Ascending aorta (tissue), 2 donors: Measurements from ENCODE around the gene PRDX4. TPM values are rescaled to one million over a fixed set of nuclear protein-coding genes. Genes with fewer than 3 reads are reported as not detected.

ENCODE experiments used
- DNase-seq, 2 donors: peaks; one replicate each; pipeline ENCODE4 v3.0.0-alpha.2; 2019; ENCODE audit warnings: low spot score in 2 of 2
- H3K27ac ChIP-seq, 2 donors: fragments of 200-600 bp; sonication (generic); one replicate each; pipeline ENCODE4 v1.5.1; 2016 to 2017; ENCODE audit warnings: mild to moderate bottlenecking in 1 of 2
- H3K27me3 ChIP-seq: fragments of 200-600 bp; sonication (generic); one replicate; pipeline ENCODE4 v1.5.1; 2017
- H3K36me3 ChIP-seq, 2 donors: fragments of 200-600 bp; sonication (generic); one replicate each; pipeline ENCODE4 v1.5.1; 2016
- H3K4me1 ChIP-seq, 2 donors: fragments of 200-600 bp; sonication (generic); one replicate each; pipeline ENCODE4 v1.5.1; 2016 to 2017; ENCODE audit warnings: mild to moderate bottlenecking in 1 of 2
- H3K4me3 ChIP-seq, 2 donors: fragments of 200-600 bp; sonication (generic); one replicate each; pipeline ENCODE4 v1.5.1; 2016 to 2017; ENCODE audit warnings: mild to moderate bottlenecking in 1 of 2
- H3K9me3 ChIP-seq, 2 donors: fragments of 200-600 bp; sonication (generic); one replicate each; pipeline ENCODE4 v1.5.1; 2016
- intact Hi-C: fragments of 100-400 bp; cut with DNase I; formaldehyde crosslinking; loops from one replicate; pipeline ENCODE4 v1.15.1; 2023
- total RNA-seq: library from RNA; depleted of rRNA; stranded (reverse); fragments of >200 nt; gene quantifications from one replicate; pipeline ENCODE4 v1.1.0, GENCODE V29; 2016
- TF ChIP-seq, protein P1 (sequence below), 3 experiments: fragments of 200-600 bp in 2 of 3; fragments of 450-650 bp in 1 of 3; sonication (generic) in 2 of 3; IDR thresholded peaks; one replicate each; pipeline ENCODE4 v1.5.1; 2016 to 2019; ENCODE audit warnings: antibody characterized with exemption in 3 of 3, mild to moderate bottlenecking in 1 of 3, moderate library complexity in 1 of 3

The PRDX4 gene
- total RNA-seq, 1 donor from 2014 or later = 112 TPM

DNA sequence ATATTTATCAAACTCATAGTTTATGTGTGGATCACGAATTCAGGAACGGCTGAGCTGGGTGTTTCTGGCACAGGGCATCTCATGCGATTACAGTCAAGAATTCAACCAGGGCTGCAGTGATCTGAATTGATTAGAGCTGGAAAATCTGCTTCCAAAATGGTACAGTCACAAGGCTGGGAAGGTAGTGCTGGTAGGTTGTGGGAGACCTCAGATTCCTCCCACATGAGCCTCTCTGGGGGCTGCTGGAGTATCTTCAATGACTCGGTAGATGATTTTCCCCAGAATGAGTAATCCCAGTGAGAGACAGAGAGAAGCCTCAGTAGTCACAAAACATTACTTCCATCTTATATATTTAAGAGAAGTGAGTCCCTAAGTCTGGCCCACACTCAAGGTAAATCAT lies 36.2 kb upstream of the PRDX4 start:
- DNase-seq = no peak
- H3K27me3 ChIP-seq = no peaks in the 10 kb centered on the region
- H3K36me3 ChIP-seq = no peaks in the 10 kb centered on the region
- H3K4me1 ChIP-seq = no peaks in the 10 kb centered on the region
- H3K4me3 ChIP-seq = no peak overlapping the region
- TF ChIP-seq, protein P1, sequence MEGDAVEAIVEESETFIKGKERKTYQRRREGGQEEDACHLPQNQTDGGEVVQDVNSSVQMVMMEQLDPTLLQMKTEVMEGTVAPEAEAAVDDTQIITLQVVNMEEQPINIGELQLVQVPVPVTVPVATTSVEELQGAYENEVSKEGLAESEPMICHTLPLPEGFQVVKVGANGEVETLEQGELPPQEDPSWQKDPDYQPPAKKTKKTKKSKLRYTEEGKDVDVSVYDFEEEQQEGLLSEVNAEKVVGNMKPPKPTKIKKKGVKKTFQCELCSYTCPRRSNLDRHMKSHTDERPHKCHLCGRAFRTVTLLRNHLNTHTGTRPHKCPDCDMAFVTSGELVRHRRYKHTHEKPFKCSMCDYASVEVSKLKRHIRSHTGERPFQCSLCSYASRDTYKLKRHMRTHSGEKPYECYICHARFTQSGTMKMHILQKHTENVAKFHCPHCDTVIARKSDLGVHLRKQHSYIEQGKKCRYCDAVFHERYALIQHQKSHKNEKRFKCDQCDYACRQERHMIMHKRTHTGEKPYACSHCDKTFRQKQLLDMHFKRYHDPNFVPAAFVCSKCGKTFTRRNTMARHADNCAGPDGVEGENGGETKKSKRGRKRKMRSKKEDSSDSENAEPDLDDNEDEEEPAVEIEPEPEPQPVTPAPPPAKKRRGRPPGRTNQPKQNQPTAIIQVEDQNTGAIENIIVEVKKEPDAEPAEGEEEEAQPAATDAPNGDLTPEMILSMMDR (IDR thresholded peaks at IDR 0.05) = no peak
- no peak overlapping the region for H3K27ac ChIP-seq
- intact Hi-C loops = no loop called here
- no peaks in the 10 kb centered on the region for H3K9me3 ChIP-seq

DNA sequence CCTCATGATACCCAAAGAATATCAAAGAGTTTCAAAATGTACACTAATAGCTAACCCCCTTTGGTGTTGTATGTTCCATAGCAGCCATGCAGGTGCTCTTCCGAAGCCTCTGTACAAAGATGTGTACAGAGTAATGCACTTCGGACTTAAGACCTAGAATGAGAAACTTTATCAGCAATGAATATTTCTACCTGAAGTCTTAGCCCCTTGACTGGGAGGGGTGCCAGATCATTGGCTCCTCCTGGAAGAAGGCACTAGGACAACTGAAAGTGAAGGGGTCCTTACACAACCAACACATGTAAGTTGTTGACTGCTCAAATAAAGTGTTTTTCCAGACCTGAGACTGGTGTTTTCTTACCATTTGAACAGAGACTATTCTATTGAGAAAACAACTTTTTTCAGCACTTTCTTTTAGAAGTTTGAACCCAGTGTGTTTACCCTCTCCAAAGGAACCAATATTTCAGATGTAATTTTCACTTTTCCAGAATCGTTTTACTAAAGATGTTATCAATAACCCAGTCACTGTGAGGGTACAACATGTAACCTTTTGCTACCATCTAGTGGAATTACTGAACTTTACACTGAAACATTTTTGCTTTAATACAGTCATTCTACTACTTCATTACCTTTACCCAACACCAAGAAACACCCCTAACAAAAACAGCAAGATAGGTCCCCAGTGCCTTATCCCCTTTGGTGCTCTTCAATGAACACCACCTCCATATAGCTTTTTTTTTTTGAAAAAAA lies 33.3 kb upstream of the PRDX4 start:
- TF ChIP-seq, protein P1 (IDR thresholded peaks at IDR 0.05) = no peak
- H3K27ac ChIP-seq = no peak overlapping the region
- DNase-seq = no peak
- no peaks in the 10 kb centered on the region for H3K27me3 ChIP-seq
- intact Hi-C loops = no loop called here
- no peak overlapping the region for H3K4me3 ChIP-seq
- no peaks in the 10 kb centered on the region for H3K9me3 ChIP-seq
- H3K4me1 ChIP-seq = no peaks in the 10 kb centered on the region
- no peaks in the 10 kb centered on the region for H3K36me3 ChIP-seq

DNA sequence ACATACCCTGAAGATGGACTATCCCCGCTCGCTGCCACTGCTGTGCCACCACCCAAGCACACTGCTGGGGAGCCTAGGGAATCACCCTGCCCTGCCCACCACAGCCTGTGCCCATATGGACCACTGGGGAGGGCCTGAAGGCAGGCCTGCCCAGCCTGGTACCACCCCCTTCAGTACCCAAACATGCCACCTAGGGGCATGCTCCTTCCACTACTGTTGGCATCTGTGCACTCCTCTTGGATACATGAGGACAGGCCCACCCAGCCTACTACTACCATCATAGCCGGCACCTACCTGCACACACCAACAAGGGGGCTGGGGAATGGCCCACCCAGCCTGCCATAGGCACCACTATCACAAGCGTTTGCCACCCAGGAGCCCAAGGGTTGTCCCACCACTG lies 30.1 kb upstream of the PRDX4 start:
- TF ChIP-seq, protein P1 (IDR thresholded peaks at IDR 0.05) = no peak
- Histone ChIP-seq H3K36me3 (no peaks in the 10 kb centered on the region), H3K27ac (no peak overlapping the region), H3K27me3 (no peaks in the 10 kb centered on the region), H3K9me3 (peaks cover 0 to 11% of the 10 kb centered on the region in 2 donors), H3K4me3 (no peak overlapping the region), H3K4me1 (no peaks in the 10 kb centered on the region)
- no peak for DNase-seq
- intact Hi-C loops = no loop called here

DNA sequence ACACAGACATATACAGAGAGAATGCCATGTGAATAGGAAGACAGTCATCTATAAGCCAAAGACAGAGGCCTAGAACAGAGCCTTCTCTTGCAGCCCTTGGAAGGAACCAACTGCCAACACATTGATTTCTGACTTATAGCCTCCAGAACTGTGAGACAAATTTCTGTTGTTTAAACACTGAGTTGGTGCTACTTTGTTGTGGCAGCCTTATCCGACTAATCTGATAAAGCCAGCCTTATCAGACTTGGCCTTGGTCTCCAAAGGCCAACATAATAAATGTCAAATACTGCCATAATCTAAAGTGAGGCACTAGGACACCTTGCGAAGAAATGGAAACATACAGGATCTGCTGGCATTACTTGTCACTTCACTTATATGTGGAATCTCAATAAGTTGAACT lies 24.3 kb upstream of the PRDX4 start:
- Histone ChIP-seq H3K9me3 (peaks cover 0 to 11% of the 10 kb centered on the region in 2 donors), H3K27me3 (no peaks in the 10 kb centered on the region), H3K36me3 (no peaks in the 10 kb centered on the region), H3K4me1 (no peaks in the 10 kb centered on the region), H3K4me3 (no peak overlapping the region), H3K27ac (no peak overlapping the region)
- no peak for DNase-seq
- intact Hi-C loops = no loop called here
- TF ChIP-seq, protein P1 (IDR thresholded peaks at IDR 0.05) = no peak

DNA sequence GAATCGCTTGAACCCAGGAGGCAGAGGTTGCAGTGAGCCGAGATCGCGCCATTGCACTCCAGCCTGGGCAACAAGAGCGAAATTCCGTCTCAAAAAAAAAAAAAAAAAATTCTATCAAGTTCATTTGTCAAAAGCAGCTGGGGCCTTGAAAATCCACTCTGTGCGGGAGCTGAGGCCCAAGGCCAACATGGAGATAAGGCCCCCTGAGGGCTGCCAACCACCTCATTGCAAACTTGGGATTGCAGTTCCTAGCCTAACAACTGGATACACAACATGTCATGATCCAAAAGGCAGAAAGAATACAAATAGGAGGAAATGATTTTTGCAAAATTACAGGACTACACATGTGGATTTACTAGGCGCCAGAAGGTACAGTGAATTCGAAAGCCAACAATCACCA lies 22.5 kb upstream of the PRDX4 start:
- Histone ChIP-seq H3K4me1 (no peaks in the 10 kb centered on the region), H3K27ac (no peak overlapping the region), H3K4me3 (no peak overlapping the region), H3K9me3 (peaks cover 0 to 9% of the 10 kb centered on the region in 2 donors), H3K36me3 (no peaks in the 10 kb centered on the region), H3K27me3 (no peaks in the 10 kb centered on the region)
- no peak for DNase-seq
- TF ChIP-seq, protein P1 (IDR thresholded peaks at IDR 0.05) = no peak
- intact Hi-C loops = no loop called here
